Middle frontal gyrus (tissue), 1 donor: Measurements from ENCODE around the gene ACSS2.
A peak's percentile ranks its signal among the peaks of the same experiment; 100 is the strongest.

Experiments used
- DNase-seq: peaks from one replicate; pipeline ENCODE4 v3.0.0-alpha.2; 2015; ENCODE audit warnings: low spot score; ENCODE audit errors: extremely low spot score

The ACSS2 gene

GRCh38 chr20:34876406-34877282 lies at the start of gene ACSS2:
Gene ACSS2, plus strand, starts transcription at chr20:34876612. Its CDS starts 34 bp downstream, at chr20:34876646.
- DNase-seq = peak; percentile 78

GRCh38 chr20:34829191-34829590 lies 47.2 kb upstream of the ACSS2 start:
- DNase-seq = no peak

- no peak for DNase-seq
These were observed 44.5 kb upstream of the ACSS2 start for GRCh38 chr20:34831936-34832335.

GRCh38 chr20:34834459-34834893 lies 41.9 kb upstream of the ACSS2 start:
- peak; percentile 46 for DNase-seq

- DNase-seq = no peak
These were observed 34.3 kb upstream of the ACSS2 start for GRCh38 chr20:34842143-34842542.

- DNase-seq = no peak
These were observed 33.0 kb upstream of the ACSS2 start for GRCh38 chr20:34843421-34843820.

GRCh38 chr20:34848597-34848996 lies 27.8 kb upstream of the ACSS2 start:
- no peak for DNase-seq

- no peak for DNase-seq
These were observed 26.6 kb upstream of the ACSS2 start for GRCh38 chr20:34849778-34850177.

GRCh38 chr20:34850969-34851368 lies 25.4 kb upstream of the ACSS2 start:
- DNase-seq = no peak

- DNase-seq = no peak
These were observed 24.1 kb upstream of the ACSS2 start for GRCh38 chr20:34852298-34852697.

GRCh38 chr20:34859367-34859766 lies 17.0 kb upstream of the ACSS2 start:
- DNase-seq = no peak

- DNase-seq = no peak
These were observed 16.4 kb upstream of the ACSS2 start for GRCh38 chr20:34859826-34860545.

- no peak for DNase-seq
These were observed 14.9 kb upstream of the ACSS2 start for GRCh38 chr20:34861386-34862084.

GRCh38 chr20:34862724-34863123 lies 13.7 kb upstream of the ACSS2 start:
- DNase-seq = no peak

- DNase-seq = no peak
These were observed 12.9 kb upstream of the ACSS2 start for GRCh38 chr20:34863421-34863965.

GRCh38 chr20:34864216-34864615 lies 12.2 kb upstream of the ACSS2 start:
- DNase-seq = no peak

GRCh38 chr20:34871320-34871926 lies 5.0 kb upstream of the ACSS2 start:
- DNase-seq = no peak

- no peak for DNase-seq
These were observed 4.3 kb upstream of the ACSS2 start for GRCh38 chr20:34871966-34872621.

GRCh38 chr20:34872622-34873224 lies 3.7 kb upstream of the ACSS2 start, which contains the start of gene GGT7:
Gene GGT7, minus strand, starts transcription at chr20:34872856. Its CDS starts 41 bp downstream, at chr20:34872815.
- DNase-seq = peak; percentile 57

- no peak for DNase-seq
These were observed 2.8 kb upstream of the ACSS2 start for GRCh38 chr20:34873583-34874093.
